ENCODE measurements around the gene LRRC14B.

- TF ChIP-seq EZH2 (IDR thresholded peaks at IDR 0.05; ENCODE audit: insufficient read depth, poor library complexity, severe bottlenecking) (no peak), EZH2phosphoT487 (IDR thresholded peaks at IDR 0.05; ENCODE audit: insufficient read depth, low read depth) (no peak)
Measured at GRCh38 chr5:164244-164643, 27.1 kb upstream of the LRRC14B start.
